ENCODE measurements around the gene ANKRD11.

Gene ANKRD11

GRCh38 chr16:89507214-89507833, 17.0 kb upstream of the ANKRD11 start:
- no peak for DNase-seq (ENCODE audit: low read depth in 4 of 4, low spot score in 1 of 4)

- DNase-seq (ENCODE audit: low read depth in 4 of 4, low spot score in 1 of 4) = no peak
Measured at GRCh38 chr16:89506791-89507191, 16.4 kb upstream of the ANKRD11 start.

GRCh38 chr16:89506113-89506504, 15.7 kb upstream of the ANKRD11 start:
- DNase-seq (ENCODE audit: low read depth in 4 of 4, low spot score in 1 of 4) = no peak

GRCh38 chr16:89505204-89506112, 15.1 kb upstream of the ANKRD11 start:
- DNase-seq (ENCODE audit: low read depth in 4 of 4, low spot score in 1 of 4) = peak; percentile 76 to 85 (median 80)

- DNase-seq (ENCODE audit: low read depth in 4 of 4, low spot score in 1 of 4) = no peak
Measured at GRCh38 chr16:89504091-89504490, 13.7 kb upstream of the ANKRD11 start.

GRCh38 chr16:89502081-89502843, 11.9 kb upstream of the ANKRD11 start:
- no peak for DNase-seq (ENCODE audit: low read depth in 4 of 4, low spot score in 1 of 4)

GRCh38 chr16:89499767-89500166, 9.4 kb upstream of the ANKRD11 start:
- DNase-seq (ENCODE audit: low read depth in 4 of 4, low spot score in 1 of 4) = no peak

- no peak for DNase-seq (ENCODE audit: low read depth in 4 of 4, low spot score in 1 of 4)
Measured at GRCh38 chr16:89498839-89499238, 8.5 kb upstream of the ANKRD11 start.

GRCh38 chr16:89495121-89495520, 4.8 kb upstream of the ANKRD11 start:
- DNase-seq (ENCODE audit: low read depth in 4 of 4, low spot score in 1 of 4) = no peak

- no peak for DNase-seq (ENCODE audit: low read depth in 4 of 4, low spot score in 1 of 4)
Measured at GRCh38 chr16:89493776-89494175, 3.4 kb upstream of the ANKRD11 start.

GRCh38 chr16:89491974-89492687, 1.8 kb upstream of the ANKRD11 start:
- DNase-seq (ENCODE audit: low read depth in 4 of 4, low spot score in 1 of 4) = no peak

- no peak for DNase-seq (ENCODE audit: low read depth in 4 of 4, low spot score in 1 of 4)
Measured at GRCh38 chr16:89491238-89491869, 993 bp upstream of the ANKRD11 start.

GRCh38 chr16:89489898-89490438, 393 bp downstream of the ANKRD11 start:
- DNase-seq (ENCODE audit: low read depth in 4 of 4, low spot score in 1 of 4) = no peak

GRCh38 chr16:89489040-89489897, 1.1 kb downstream of the ANKRD11 start:
- DNase-seq (ENCODE audit: low read depth in 4 of 4, low spot score in 1 of 4) = peak; percentile 49 to 71 (median 54)

- no peak for DNase-seq (ENCODE audit: low read depth in 4 of 4, low spot score in 1 of 4)
Measured at GRCh38 chr16:89485701-89486246, 4.6 kb downstream of the ANKRD11 start.

- no peak for DNase-seq (ENCODE audit: low read depth in 4 of 4, low spot score in 1 of 4)
Measured at GRCh38 chr16:89484923-89485679, 5.3 kb downstream of the ANKRD11 start.

GRCh38 chr16:89484041-89484501, 6.3 kb downstream of the ANKRD11 start:
- DNase-seq (ENCODE audit: low read depth in 4 of 4, low spot score in 1 of 4) = no peak

GRCh38 chr16:89482817-89483205, 7.5 kb downstream of the ANKRD11 start:
- DNase-seq (ENCODE audit: low read depth in 4 of 4, low spot score in 1 of 4) = no peak

All from stimulated activated CD4-positive, alpha-beta T cell treated with anti-CD3 and anti-CD28 coated beads, Interleukin-1b, Interleukin-23, amount 100 ng/mL, for 24 hours (primary cell).